GM19239 (cell line): Measurements from ENCODE around the gene EFHC1.

Experiments used
- DNase-seq: peaks from one replicate; pipeline ENCODE4 v3.0.0; 2011; ENCODE audit warnings: low spot score; ENCODE audit not compliant: insufficient read length
- FAIRE-seq: peaks from 2 replicates; lab custom pipeline; 2011; peaks lifted over from hg19 to GRCh38; lab: Jason Lieb, UNC

Gene EFHC1

GRCh38 chr6:52394251-52394666, 25.9 kb upstream of the EFHC1 start:
- no peak for DNase-seq
- FAIRE-seq: peak; percentile 95

GRCh38 chr6:52395969-52396368, 24.2 kb upstream of the EFHC1 start:
- FAIRE-seq: no peak
- no peak for DNase-seq

- FAIRE-seq: peak; percentile 93
- DNase-seq: no peak
Observed at GRCh38 chr6:52399511-52400312, 20.4 kb upstream of the EFHC1 start.

- FAIRE-seq (peak; percentile 26), DNase-seq (no peak)
Observed at GRCh38 chr6:52400313-52401041, 19.7 kb upstream of the EFHC1 start.

- FAIRE-seq (no peak), DNase-seq (no peak)
Observed at GRCh38 chr6:52403086-52403485, 17.1 kb upstream of the EFHC1 start.

GRCh38 chr6:52403627-52404026, 16.5 kb upstream of the EFHC1 start:
- FAIRE-seq (no peak), DNase-seq (no peak)

GRCh38 chr6:52405243-52405642, 14.9 kb upstream of the EFHC1 start:
- DNase-seq: no peak
- FAIRE-seq: no peak

- FAIRE-seq: peak; percentile 48
- DNase-seq: no peak
Observed at GRCh38 chr6:52407467-52407866, 12.7 kb upstream of the EFHC1 start.

GRCh38 chr6:52409499-52409898, 10.6 kb upstream of the EFHC1 start:
- no peak for DNase-seq
- no peak for FAIRE-seq

GRCh38 chr6:52410979-52411378, 9.2 kb upstream of the EFHC1 start:
- no peak for DNase-seq
- no peak for FAIRE-seq

- FAIRE-seq: no peak
- DNase-seq: no peak
Observed at GRCh38 chr6:52411911-52412310, 8.2 kb upstream of the EFHC1 start.

GRCh38 chr6:52415333-52415732, 4.8 kb upstream of the EFHC1 start:
- peak; percentile 55 for FAIRE-seq
- DNase-seq: no peak

GRCh38 chr6:52415917-52416628, 4.1 kb upstream of the EFHC1 start:
- no peak for FAIRE-seq
- DNase-seq: no peak

GRCh38 chr6:52416629-52417151, 3.5 kb upstream of the EFHC1 start:
- FAIRE-seq (peak; percentile 90), DNase-seq (no peak)

- no peak for FAIRE-seq
- DNase-seq: no peak
Observed at GRCh38 chr6:52417675-52418111, 2.4 kb upstream of the EFHC1 start.

GRCh38 chr6:52418606-52419005, 1.5 kb upstream of the EFHC1 start:
- FAIRE-seq (no peak), DNase-seq (no peak)

GRCh38 chr6:52420668-52421358, 671 bp downstream of the EFHC1 start:
- FAIRE-seq: no peak
- no peak for DNase-seq

- DNase-seq (no peak), FAIRE-seq (no peak)
Observed at GRCh38 chr6:52422156-52422555, 2.0 kb downstream of the EFHC1 start.

GRCh38 chr6:52423448-52423847, 3.3 kb downstream of the EFHC1 start:
- FAIRE-seq (no peak), DNase-seq (no peak)

- no peak for DNase-seq
- FAIRE-seq: no peak
Observed at GRCh38 chr6:52423971-52424381, 3.8 kb downstream of the EFHC1 start.
